A673 (cell line): ENCODE results near the gene RRP8. TPM values are rescaled to one million over a fixed set of nuclear protein-coding genes. Genes with fewer than 3 reads are reported as not detected.

Source experiments
- BruUV-seq: library from RNA; stranded (reverse); fragments of 400-500 nt; replicated peaks from 2 replicates; lab custom pipeline; 2021; lab: Mats Ljungman, UMichigan
- CTCF ChIA-PET: fragments of 300-600 bp; sonication (Branson Sonifier 250); formaldehyde crosslinking; loops from one replicate; lab custom pipeline; 2022; ENCODE audit warnings: antibody characterized with exemption; lab: Charles Lee
- POLR2A ChIA-PET: fragments of 300-600 bp; sonication (Branson Sonifier 250); formaldehyde crosslinking; loops from one replicate; lab custom pipeline; 2022; ENCODE audit warnings: antibody characterized with exemption; ENCODE audit not compliant: low non-redundant PET; lab: Charles Lee
- DNase-seq: peaks from one replicate; pipeline ENCODE4 v3.0.0-alpha.2; 2015; ENCODE audit warnings: low spot score
- H3K27ac ChIP-seq: fragments of 200-600 bp; sonication (generic); 2 replicates; pipeline ENCODE4 v1.5.1; 2016; ENCODE audit warnings: mixed run types, low read depth, mild to moderate bottlenecking, mixed read lengths, antibody characterized with exemption, low read length; ENCODE audit not compliant: poor library complexity, severe bottlenecking
- H3K27me3 ChIP-seq: fragments of 200-600 bp; sonication (generic); replicated peaks from 2 replicates; pipeline ENCODE4 v1.6.1; 2017; ENCODE audit warnings: mixed run types, low read depth, mild to moderate bottlenecking, mixed read lengths, antibody characterized with exemption, low read length; ENCODE audit not compliant: insufficient read depth, poor library complexity
- H3K36me3 ChIP-seq: fragments of 200-600 bp; sonication (generic); 2 replicates; pipeline ENCODE4 v1.6.1; 2016; ENCODE audit warnings: mixed run types, mild to moderate bottlenecking, mixed read lengths, antibody characterized with exemption, low read length; ENCODE audit not compliant: insufficient read depth, poor library complexity, severe bottlenecking
- H3K4me1 ChIP-seq: fragments of 200-600 bp; sonication (generic); 2 replicates; pipeline ENCODE4 v1.6.1; 2017; ENCODE audit warnings: mixed run types, mild to moderate bottlenecking, mixed read lengths, antibody characterized with exemption, low read length; ENCODE audit not compliant: insufficient read depth, poor library complexity, severe bottlenecking
- H3K4me3 ChIP-seq: fragments of 200-600 bp; sonication (generic); 2 replicates; pipeline ENCODE4 v1.5.1; 2016; ENCODE audit warnings: low read depth, mixed run types, mild to moderate bottlenecking, mixed read lengths, low read length; ENCODE audit not compliant: poor library complexity, severe bottlenecking
- H3K9me3 ChIP-seq: fragments of 200-600 bp; sonication (generic); 2 replicates; pipeline ENCODE4 v1.6.1; 2016; ENCODE audit warnings: mixed run types, low read depth, mild to moderate bottlenecking, mixed read lengths, antibody characterized with exemption, low read length; ENCODE audit not compliant: poor library complexity, severe bottlenecking
- EZH2 ChIP-seq: fragments of 200-600 bp; sonication (generic); IDR thresholded peaks from 2 replicates; pipeline ENCODE4 v1.6.1; 2017; ENCODE audit warnings: borderline replicate concordance, low read depth, mild to moderate bottlenecking, mixed read lengths, antibody characterized with exemption, low read length; ENCODE audit not compliant: poor library complexity, severe bottlenecking
- intact Hi-C: fragments of 100-400 bp; cut with micrococcal nuclease; formaldehyde crosslinking; loops from one replicate; pipeline ENCODE4 v1.10.0; 2022; ENCODE audit not compliant: unreplicated experiment
- total RNA-seq: library from RNA; stranded (reverse); gene quantifications from 2 replicates; pipeline ENCODE4 v1.2.3, GENCODE V29; 2021
- TF ChIP-seq, protein P1 (sequence below): fragments of 300-800, 200-600 bp; sonication (generic); conservative IDR thresholded peaks from 2 replicates; pipeline ENCODE4 v1.5.1; 2017; ENCODE audit warnings: low read depth, mild to moderate bottlenecking, antibody characterized with exemption, low read length, moderate library complexity, mixed read lengths

Gene RRP8
- total RNA-seq, 1 experiment from 2014 or later = 21.6 TPM

DNA sequence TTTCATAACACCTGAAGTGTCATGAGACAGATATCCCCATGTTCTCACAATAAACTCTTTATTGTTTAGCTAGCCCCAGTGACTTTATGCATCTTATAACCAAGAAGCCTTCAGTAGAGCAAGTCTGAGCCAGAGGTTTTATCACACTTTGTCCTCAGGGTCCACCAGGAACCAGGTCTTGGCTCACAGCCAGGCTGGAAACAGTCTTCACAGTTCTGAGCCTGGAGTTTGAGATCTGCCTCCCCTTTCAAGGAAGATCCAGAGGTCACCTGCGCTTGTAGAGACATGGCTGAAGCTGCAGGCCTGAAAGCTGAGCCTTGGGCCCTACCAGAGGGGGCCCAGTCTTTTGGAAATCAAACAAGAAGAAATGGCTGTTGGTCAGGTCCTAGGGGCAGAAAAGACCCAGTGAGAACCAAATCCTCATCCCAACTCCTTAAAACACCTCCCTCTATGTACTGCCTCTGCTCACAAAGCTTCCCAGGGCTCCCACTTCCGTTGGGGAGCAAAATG lies 3.5 kb downstream of the RRP8 start:
- BruUV-seq = no TSS peak
- Histone ChIP-seq H3K4me1 (no peaks in the 10 kb centered on the region), H3K36me3 (peaks cover 32% of the 10 kb centered on the region), H3K27ac (no peak overlapping the region), H3K4me3 (no peak overlapping the region), H3K9me3 (no peaks in the 10 kb centered on the region), H3K27me3 (no peaks in the 10 kb centered on the region)
- intact Hi-C loops = loop anchor here (5.0 kb wide), 1 partner anchor 68 kb away; no protein-coding TSS in a partner anchor
- no peak for DNase-seq
- ChIA-PET POLR2A (no interaction called here), CTCF (no interaction called here)
- no peak for TF ChIP-seq EZH2
- TF ChIP-seq, protein P1, sequence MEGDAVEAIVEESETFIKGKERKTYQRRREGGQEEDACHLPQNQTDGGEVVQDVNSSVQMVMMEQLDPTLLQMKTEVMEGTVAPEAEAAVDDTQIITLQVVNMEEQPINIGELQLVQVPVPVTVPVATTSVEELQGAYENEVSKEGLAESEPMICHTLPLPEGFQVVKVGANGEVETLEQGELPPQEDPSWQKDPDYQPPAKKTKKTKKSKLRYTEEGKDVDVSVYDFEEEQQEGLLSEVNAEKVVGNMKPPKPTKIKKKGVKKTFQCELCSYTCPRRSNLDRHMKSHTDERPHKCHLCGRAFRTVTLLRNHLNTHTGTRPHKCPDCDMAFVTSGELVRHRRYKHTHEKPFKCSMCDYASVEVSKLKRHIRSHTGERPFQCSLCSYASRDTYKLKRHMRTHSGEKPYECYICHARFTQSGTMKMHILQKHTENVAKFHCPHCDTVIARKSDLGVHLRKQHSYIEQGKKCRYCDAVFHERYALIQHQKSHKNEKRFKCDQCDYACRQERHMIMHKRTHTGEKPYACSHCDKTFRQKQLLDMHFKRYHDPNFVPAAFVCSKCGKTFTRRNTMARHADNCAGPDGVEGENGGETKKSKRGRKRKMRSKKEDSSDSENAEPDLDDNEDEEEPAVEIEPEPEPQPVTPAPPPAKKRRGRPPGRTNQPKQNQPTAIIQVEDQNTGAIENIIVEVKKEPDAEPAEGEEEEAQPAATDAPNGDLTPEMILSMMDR = no peak

GRCh38 chr11:6599449-6599848 lies 4.0 kb downstream of the RRP8 start:
- no peaks in the 10 kb centered on the region for H3K27me3 ChIP-seq
- ChIA-PET POLR2A (no interaction called here), CTCF (no interaction called here)
- peaks cover 32% of the 10 kb centered on the region for H3K36me3 ChIP-seq
- no TSS peak for BruUV-seq
- H3K4me1 ChIP-seq = no peaks in the 10 kb centered on the region
- intact Hi-C loops = no loop called here
- no peak overlapping the region for H3K4me3 ChIP-seq
- H3K9me3 ChIP-seq = no peaks in the 10 kb centered on the region
- DNase-seq = no peak
- no peak for TF ChIP-seq EZH2
- TF ChIP-seq, protein P1 = no peak
- no peak overlapping the region for H3K27ac ChIP-seq

DNA sequence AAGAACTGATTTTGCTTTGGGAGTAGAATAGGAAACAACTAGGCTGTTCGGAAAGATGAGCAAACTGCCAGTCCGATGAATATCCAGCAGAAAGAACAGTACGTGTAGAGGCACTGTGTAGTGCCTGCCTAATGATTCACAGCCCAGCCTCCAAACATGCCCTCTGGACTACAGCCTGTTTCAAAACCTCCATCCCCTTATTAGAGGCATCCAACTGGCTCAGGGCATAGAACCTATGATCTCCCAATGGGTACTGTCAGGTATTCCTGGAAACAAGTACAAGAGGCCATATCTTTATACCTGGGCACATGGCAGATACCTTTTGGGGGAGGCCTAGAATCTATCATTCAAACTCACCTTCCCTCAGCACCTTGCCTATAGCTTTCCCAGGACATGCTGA lies 4.9 kb downstream of the RRP8 start:
- Histone ChIP-seq H3K27ac (no peak overlapping the region), H3K9me3 (no peaks in the 10 kb centered on the region), H3K36me3 (peaks cover 32% of the 10 kb centered on the region), H3K4me1 (no peaks in the 10 kb centered on the region), H3K4me3 (no peak overlapping the region), H3K27me3 (no peaks in the 10 kb centered on the region)
- BruUV-seq = no TSS peak
- POLR2A ChIA-PET = no interaction called here
- CTCF ChIA-PET = no interaction called here
- no peak for DNase-seq
- no peak for TF ChIP-seq EZH2
- TF ChIP-seq, protein P1 = no peak
- intact Hi-C loops = no loop called here
